ENCODE data around the gene MGMT. TPM values are rescaled to one million over a fixed set of nuclear protein-coding genes. Genes with fewer than 3 reads are reported as not detected.
A peak's percentile ranks its signal among the peaks of the same experiment; 100 is the strongest.

Gene MGMT
- total and polyA plus RNA-seq, 2 donors from 2014 or later: 25.9 to 70.0 TPM

DNA sequence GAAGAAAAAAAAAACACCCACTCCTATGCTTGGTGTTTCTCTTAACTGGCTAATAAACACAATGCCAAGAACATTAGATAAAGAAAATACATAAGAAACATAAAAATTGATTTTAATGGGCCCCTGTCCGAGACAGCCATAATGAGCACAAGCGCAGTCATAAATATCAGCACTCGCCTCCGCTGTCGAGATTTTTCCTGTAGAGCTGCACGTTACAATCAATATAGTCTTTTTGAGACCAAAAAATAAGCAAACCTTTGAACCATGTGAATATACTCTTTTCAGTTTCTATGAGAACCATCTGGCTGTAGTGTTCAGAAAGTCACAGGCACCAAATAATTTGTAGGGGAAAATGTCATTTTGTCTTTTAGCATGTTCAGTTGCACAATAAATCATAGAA is 70.1 kb downstream of the MGMT start:
- FAIRE-seq: no peak
- peaks cover 0 to 3% (median 3%) of the 10 kb centered on the region in 3 donors for H3K36me3 ChIP-seq (ENCODE audit: control insufficient read depth in 2 of 3, insufficient read depth in 3 of 3, low read length in 3 of 3)
- H3K4me3 ChIP-seq (ENCODE audit: low read length in 3 of 3): no peak overlapping the region
- no peak overlapping the region for H3K27ac ChIP-seq (ENCODE audit: low read depth in 2 of 2, low read length in 2 of 2)
- no peaks in the 10 kb centered on the region for H3K27me3 ChIP-seq (ENCODE audit: control insufficient read depth, insufficient read depth, low read length)
- no peak overlapping the region for H3K9ac ChIP-seq (ENCODE audit: low read length in 3 of 3)
- peak in 1 of 5 donors; percentile 39 for DNase-seq
- TF ChIP-seq, protein P1, sequence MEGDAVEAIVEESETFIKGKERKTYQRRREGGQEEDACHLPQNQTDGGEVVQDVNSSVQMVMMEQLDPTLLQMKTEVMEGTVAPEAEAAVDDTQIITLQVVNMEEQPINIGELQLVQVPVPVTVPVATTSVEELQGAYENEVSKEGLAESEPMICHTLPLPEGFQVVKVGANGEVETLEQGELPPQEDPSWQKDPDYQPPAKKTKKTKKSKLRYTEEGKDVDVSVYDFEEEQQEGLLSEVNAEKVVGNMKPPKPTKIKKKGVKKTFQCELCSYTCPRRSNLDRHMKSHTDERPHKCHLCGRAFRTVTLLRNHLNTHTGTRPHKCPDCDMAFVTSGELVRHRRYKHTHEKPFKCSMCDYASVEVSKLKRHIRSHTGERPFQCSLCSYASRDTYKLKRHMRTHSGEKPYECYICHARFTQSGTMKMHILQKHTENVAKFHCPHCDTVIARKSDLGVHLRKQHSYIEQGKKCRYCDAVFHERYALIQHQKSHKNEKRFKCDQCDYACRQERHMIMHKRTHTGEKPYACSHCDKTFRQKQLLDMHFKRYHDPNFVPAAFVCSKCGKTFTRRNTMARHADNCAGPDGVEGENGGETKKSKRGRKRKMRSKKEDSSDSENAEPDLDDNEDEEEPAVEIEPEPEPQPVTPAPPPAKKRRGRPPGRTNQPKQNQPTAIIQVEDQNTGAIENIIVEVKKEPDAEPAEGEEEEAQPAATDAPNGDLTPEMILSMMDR (IDR thresholded peaks at IDR 0.05; ENCODE audit: borderline replicate concordance, extremely low read depth, insufficient read depth): no peak
- peaks cover 3 to 12% (median 5%) of the 10 kb centered on the region in 3 donors for H3K4me1 ChIP-seq (ENCODE audit: control insufficient read depth in 2 of 3, insufficient read depth in 2 of 3, low read depth in 1 of 3, low read length in 3 of 3)
- H3K9me3 ChIP-seq (ENCODE audit: control insufficient read depth in 2 of 3, insufficient read depth in 1 of 3, low read length in 3 of 3): no peaks in the 10 kb centered on the region
- intact Hi-C loops (cut with DNase I): no loop called here

DNA sequence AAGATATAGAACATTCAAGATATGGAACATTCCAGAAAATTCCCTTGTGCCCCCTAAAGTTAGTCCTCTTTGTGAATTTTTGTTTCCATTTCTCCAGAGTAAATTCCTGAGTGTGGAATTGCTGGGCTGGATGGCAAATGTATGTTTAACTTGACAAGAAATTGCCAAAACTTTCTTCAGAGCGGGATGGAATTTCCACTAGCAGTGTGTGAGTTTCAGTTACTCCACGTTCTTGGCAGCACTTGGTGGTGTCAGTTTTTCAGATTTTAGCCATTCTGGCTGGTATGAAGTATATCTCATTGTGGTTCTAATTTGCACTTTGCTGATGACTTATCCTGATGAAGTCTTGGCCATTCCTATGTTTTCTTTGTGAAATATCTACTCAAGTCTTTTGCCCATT is 71.2 kb downstream of the MGMT start:
- FAIRE-seq: no peak
- peaks cover 0 to 3% (median 3%) of the 10 kb centered on the region in 3 donors for H3K36me3 ChIP-seq (ENCODE audit: control insufficient read depth in 2 of 3, insufficient read depth in 3 of 3, low read length in 3 of 3)
- H3K27ac ChIP-seq (ENCODE audit: low read depth in 2 of 2, low read length in 2 of 2): no peak overlapping the region
- H3K9ac ChIP-seq (ENCODE audit: low read length in 3 of 3): no peak overlapping the region
- DNase-seq: no peak
- intact Hi-C loops (cut with DNase I): no loop called here
- TF ChIP-seq, protein P1 (IDR thresholded peaks at IDR 0.05; ENCODE audit: borderline replicate concordance, extremely low read depth, insufficient read depth): no peak
- H3K4me1 ChIP-seq (ENCODE audit: control insufficient read depth in 2 of 3, insufficient read depth in 2 of 3, low read depth in 1 of 3, low read length in 3 of 3): peaks cover 0 to 3% (median under 1%) of the 10 kb centered on the region in 3 donors
- H3K9me3 ChIP-seq (ENCODE audit: control insufficient read depth in 2 of 3, insufficient read depth in 1 of 3, low read length in 3 of 3): no peaks in the 10 kb centered on the region
- no peak overlapping the region for H3K4me3 ChIP-seq (ENCODE audit: low read length in 3 of 3)
- H3K27me3 ChIP-seq (ENCODE audit: control insufficient read depth, insufficient read depth, low read length): no peaks in the 10 kb centered on the region

DNA sequence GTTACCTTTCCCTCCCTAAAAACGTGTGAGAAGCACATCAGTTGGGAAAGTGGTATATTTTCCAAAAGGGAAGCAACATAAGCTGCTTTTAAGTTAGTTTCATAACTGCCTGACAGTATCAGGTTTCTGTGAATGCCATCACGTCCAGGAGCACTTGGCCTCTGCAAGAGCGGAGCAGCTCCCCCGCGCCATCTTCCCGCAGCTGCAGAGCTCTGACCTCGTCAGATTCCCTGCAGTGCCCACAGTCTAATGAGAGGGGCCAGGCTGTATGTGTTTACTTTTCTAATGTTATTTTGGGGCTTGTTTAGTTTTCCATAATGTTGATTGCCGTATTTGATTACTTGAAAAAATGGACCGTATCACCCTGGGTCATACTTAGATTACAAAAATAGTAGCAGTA is 74.2 kb downstream of the MGMT start:
- no peak for FAIRE-seq
- H3K9ac ChIP-seq (ENCODE audit: low read length in 3 of 3): no peak overlapping the region
- TF ChIP-seq, protein P1 (IDR thresholded peaks at IDR 0.05; ENCODE audit: borderline replicate concordance, extremely low read depth, insufficient read depth): no peak
- DNase-seq: peak in 4 of 5 donors; percentile 81 to 87 (median 84)
- no peaks in the 10 kb centered on the region for H3K9me3 ChIP-seq (ENCODE audit: control insufficient read depth in 2 of 3, insufficient read depth in 1 of 3, low read length in 3 of 3)
- peaks cover 0 to 3% (median 2%) of the 10 kb centered on the region in 3 donors for H3K36me3 ChIP-seq (ENCODE audit: control insufficient read depth in 2 of 3, insufficient read depth in 3 of 3, low read length in 3 of 3)
- H3K4me1 ChIP-seq (ENCODE audit: control insufficient read depth in 2 of 3, insufficient read depth in 2 of 3, low read depth in 1 of 3, low read length in 3 of 3): peaks cover 0 to 3% (median 0%) of the 10 kb centered on the region in 3 donors
- H3K27me3 ChIP-seq (ENCODE audit: control insufficient read depth, insufficient read depth, low read length): no peaks in the 10 kb centered on the region
- H3K27ac ChIP-seq (ENCODE audit: low read depth in 2 of 2, low read length in 2 of 2): no peak overlapping the region
- no peak overlapping the region for H3K4me3 ChIP-seq (ENCODE audit: low read length in 3 of 3)
- intact Hi-C loops (cut with DNase I): no loop called here
